ENCODE results near the gene TEX14.
"Not testable (repeated sequence)": the region's sequence is repeated elsewhere in the genome, so short reads cannot be mapped to it uniquely, and the experiment has no call there.

The TEX14 gene

GRCh38 chr17:58606934-58607333 is 84.9 kb downstream of the TEX14 start:
- DNase-seq (ENCODE audit: low spot score), result no peak

GRCh38 chr17:58605986-58606385 is 85.9 kb downstream of the TEX14 start:
- no peak for DNase-seq (ENCODE audit: low spot score)

- DNase-seq (ENCODE audit: low spot score), result no peak
Measured at GRCh38 chr17:58605470-58605869, 86.4 kb downstream of the TEX14 start.

DNA sequence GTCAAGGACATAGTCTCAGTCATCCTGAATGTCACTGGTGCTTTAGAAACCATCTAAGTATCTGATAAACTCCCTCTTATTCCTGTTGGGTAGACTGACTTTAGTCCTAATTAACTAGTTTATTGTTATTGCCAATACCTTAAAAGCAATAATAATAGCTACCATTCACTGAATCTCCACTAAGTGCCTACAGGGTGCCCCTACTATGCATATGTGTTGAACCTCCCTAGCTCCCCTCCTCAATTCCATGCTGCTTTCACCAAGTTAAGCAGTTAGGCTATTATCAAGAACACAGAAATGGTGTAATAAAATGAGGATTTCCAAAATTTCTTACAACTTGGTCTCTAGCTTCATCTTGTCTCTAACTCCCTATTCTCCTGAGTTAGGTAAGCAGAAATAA is 89.9 kb downstream of the TEX14 start:
- DNase-seq (ENCODE audit: low spot score), result no peak

DNA sequence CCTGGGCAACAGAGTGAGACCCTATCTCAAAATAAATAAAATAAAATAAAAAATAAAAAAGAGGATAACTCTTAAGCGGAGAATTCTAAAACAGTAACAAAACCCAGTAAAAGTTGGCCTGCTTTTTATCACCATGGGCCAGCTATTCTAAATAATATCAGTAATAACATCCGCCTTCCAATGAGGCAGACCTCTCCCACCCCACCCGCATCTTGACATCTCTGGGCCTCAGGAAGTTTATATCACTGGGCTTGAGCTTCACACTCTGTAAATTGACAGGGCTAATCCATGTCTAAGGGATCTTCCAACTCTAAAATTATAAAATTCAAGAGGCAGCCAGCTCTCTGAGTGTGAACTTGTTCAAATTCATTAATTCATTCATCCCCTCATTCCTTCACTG is 94.5 kb downstream of the TEX14 start:
- no peak for DNase-seq (ENCODE audit: low spot score)

DNA sequence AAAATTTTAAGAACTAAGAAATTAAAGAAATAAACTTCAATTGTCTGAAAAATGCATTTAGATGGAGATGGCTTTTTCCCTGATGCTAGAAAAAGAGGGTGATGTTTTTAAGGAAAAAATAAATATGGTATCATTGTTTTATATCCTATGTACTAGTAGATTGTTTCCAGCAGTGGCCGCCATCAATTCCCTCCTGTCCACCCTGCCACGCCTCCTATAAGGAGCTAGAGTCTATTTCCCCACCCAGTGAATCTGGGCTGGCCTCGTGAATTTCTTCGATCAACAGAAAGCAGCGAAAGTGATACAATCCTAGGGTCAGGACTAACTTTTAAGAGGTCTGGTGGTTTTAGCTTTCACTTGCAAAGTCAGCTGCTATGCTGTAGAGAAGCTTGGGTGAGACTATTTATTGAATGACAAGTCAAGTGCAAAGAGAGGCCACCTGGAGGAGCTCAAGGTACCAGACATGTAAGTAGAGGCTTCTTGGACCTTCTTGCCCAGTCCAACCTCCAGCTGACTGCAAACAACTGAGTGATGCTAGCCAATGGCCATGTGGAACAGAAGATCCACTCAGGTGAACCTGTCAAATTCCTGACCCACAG is 96.6 kb downstream of the TEX14 start:
- DNase-seq (ENCODE audit: low spot score), result no peak

DNA sequence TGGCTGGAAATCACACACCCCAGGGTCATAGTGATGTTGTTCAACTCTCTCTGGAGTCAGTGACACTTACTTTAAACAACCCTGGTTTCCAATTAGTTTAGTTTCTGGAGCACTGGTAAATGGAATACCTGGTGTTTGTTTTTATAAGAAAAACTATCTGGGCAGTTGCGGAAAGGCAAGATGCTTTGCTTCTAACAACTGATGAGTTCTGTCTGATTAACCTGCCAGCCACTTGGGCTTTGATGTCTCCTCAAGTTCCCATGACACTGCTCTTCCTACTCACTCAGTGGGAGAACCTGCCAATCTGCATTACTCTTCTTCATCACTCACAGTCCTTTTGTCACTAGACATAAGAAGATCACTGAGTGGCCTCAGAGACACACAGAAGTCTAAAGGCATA is 98.7 kb downstream of the TEX14 start:
- DNase-seq (ENCODE audit: low spot score), result no peak

DNA sequence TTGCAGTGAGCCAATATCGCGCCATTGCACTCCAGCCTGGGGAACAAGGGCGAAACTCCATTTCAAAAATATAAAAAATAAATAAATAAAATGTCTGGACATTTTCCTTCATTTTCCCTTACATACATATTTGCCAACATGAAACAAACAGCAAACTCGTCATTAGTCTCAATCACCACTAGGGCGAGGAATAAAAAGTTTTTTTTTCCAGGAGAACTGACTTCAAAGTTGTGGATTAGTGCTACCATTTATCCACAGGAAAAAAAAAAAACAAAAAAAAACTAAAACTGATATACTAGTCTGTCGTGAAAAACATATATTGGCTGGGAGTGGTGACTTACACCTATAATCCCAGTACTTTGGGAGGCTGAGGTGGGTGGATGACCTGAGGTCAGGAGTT is 100.4 kb downstream of the TEX14 start:
- no peak for DNase-seq (ENCODE audit: low spot score)

DNA sequence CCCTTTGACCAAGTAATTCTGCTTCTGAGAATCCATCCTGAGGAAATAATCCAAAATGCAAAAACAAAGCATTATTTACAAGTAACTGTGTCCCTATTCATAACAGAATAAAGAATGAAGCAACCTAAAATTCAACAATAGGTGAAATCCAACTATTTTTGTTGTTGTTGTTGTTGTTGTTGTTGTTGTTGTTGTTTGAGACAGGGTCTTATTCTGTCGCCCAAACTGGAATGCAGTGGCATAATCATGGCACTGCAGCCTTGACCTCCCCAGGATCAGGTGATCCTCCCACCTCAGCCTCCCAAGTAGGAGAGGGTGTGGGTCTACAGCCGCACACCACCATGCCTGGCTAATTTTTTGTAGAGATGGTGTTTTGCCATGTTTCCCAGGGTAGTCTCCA is 101.5 kb downstream of the TEX14 start:
- no peak for DNase-seq (ENCODE audit: low spot score)

GRCh38 chr17:58587713-58588117 is 104.1 kb downstream of the TEX14 start:
- peak; percentile 89 for DNase-seq (ENCODE audit: low spot score)

GRCh38 chr17:58586009-58586644 is 105.7 kb downstream of the TEX14 start:
- DNase-seq (ENCODE audit: low spot score), result no peak

- no peak for DNase-seq (ENCODE audit: low spot score)
Measured at GRCh38 chr17:58585554-58585953, 106.3 kb downstream of the TEX14 start.

DNA sequence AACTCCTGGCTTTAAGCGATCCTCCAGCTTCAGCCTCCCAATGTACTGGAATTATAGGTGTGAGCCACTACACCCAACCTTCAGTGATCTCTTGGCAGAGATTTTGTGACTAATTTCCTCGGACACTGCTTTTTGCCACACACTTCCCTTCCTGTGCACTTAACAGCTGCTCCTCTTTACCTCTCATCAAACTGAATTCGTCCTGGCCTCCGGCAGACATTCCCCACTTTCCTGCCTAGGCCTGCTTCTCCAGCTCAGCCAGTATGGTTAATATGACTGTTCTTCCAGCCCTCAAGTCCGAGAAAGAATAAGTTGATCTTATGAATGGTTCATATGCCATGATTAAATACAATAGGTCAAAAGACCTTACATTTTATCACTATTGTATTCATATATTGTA is 108.4 kb downstream of the TEX14 start:
- no peak for DNase-seq (ENCODE audit: low spot score)

DNA sequence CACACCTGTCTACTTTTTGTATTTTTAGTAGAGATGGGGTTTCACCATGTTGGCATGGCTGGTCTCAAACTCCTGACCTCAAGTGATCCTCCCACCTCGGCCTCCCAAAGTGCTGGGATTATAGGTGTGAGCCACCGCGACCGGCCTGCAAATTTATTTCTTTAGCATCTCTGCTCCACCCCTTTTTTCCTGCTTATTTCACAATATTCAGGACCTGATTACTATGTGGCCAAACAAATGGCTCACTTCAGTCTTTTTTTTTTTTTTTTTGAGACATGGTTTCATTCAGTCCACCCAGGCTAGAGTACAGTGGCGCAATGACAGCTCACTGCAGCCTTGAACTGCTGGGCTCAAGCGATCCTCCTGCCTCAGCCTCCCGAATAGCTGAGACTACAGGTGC is 109.1 kb downstream of the TEX14 start:
- not testable (repeated sequence) for DNase-seq (ENCODE audit: low spot score)

DNA sequence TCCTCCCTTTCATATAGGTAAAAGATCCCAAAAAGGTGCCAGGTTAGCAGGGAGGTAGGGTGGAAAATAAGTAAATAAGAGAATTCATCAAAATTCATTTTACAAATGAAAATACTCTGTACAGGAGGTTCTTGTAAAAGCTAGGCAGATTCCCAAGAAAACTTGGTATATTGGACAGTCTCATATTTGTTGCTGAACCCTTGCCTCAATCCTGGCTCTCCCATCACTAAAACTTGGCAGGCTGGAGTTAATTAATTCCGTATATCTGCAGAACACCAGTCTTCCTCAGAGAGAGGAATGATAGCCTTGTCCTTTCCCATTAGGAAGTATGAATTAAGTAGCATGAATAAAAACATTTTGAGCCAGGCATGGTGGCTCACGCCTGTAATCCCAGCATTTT is 111.2 kb downstream of the TEX14 start:
- DNase-seq (ENCODE audit: low spot score), result no peak

DNA sequence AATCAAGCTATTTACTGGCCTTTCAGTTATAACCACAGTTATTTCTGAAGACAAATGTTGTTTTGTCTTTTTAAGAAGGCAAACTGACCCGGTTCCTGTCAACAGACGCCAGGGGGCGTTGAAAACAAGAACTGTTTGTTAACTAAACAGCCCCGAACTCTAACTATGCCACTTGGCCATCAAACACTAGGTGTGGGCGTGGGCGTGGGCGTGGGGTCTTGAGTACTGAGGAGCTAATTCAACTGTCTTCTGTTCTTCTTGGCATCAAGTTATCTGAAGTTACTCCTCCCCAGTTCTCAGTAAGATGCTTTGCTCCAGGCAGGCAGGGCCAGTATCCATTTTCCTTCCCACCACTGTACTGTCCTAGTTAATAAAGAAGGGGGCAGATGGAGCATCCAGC is 114.1 kb downstream of the TEX14 start:
- peak; percentile 65 for DNase-seq (ENCODE audit: low spot score)

DNA sequence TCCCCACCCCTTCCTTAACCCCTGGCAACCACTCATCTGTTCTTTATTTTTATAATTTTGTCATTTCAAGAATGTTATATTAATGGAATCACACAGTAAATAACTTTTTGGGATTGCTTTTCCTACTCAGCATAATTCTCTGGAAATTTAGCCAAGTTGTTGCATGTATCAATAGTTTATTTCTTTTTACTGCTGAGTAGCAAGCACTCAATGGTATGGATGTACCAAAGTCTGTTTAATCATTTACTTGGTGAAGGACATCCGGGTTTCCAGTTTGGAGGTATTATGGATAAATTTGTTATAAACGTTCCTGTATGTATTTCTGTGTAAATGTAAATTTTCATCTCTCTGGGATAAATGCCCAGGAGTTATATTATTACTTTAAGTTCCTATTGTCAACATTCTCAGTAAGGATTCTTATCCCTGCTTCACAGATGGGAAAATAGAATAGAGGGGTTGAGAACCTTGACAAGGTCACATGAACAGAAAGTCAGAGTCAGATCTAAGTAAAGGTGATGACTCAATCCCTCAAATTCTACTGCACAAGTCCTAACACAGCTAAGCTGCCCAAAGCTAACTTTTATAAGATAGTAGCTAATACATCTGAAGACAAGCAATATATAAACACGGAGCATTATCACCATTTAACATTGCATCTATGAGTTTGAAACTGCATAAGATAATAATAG is 115.0 kb downstream of the TEX14 start:
- DNase-seq (ENCODE audit: low spot score), result no peak

DNA sequence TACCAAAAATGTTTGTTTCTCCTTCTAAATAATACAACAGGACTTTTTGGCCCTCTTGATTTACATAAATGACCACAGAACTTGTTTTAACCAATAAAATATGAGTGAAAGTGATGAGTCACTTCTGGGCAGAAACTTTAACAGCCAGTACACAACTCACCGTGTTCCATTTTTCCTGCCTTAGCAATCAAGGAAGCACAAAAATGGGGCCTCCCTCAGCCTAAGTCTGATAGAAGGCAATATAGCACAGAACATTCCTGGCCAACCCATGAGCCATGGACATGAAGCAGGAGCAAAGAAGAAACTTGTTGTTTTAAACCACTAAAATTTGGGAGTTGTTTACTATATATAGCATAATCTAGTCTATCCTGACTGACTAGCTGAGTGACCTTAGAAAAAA is 116.3 kb downstream of the TEX14 start:
- no peak for DNase-seq (ENCODE audit: low spot score)

- no peak for DNase-seq (ENCODE audit: low spot score)
Measured at GRCh38 chr17:58574025-58574424, 117.8 kb downstream of the TEX14 start.

- no peak for DNase-seq (ENCODE audit: low spot score)
Measured at GRCh38 chr17:58572846-58573245, 119.0 kb downstream of the TEX14 start.

- DNase-seq (ENCODE audit: low spot score), result no peak
Measured at GRCh38 chr17:58570758-58571157, 121.1 kb downstream of the TEX14 start.

DNA sequence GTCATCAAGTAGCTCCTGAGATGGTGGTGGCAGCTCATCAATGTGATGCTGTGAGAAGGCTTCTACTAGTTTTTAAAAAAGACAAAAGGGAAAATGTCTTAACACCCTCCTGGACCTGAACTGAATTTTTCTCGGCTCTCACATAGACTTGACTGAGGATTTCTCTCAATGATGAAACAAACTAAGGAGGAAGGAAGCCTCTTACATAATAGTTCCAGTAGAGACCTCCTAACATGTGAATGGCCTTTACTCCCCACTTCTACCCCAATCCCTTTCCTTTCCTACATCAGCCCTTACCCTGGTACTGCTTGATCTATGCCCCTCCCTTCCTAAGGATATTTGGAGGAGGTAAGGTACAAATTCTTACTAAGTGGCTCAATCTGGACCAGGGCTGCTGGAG is 122.6 kb downstream of the TEX14 start:
- DNase-seq (ENCODE audit: low spot score), result no peak

DNA sequence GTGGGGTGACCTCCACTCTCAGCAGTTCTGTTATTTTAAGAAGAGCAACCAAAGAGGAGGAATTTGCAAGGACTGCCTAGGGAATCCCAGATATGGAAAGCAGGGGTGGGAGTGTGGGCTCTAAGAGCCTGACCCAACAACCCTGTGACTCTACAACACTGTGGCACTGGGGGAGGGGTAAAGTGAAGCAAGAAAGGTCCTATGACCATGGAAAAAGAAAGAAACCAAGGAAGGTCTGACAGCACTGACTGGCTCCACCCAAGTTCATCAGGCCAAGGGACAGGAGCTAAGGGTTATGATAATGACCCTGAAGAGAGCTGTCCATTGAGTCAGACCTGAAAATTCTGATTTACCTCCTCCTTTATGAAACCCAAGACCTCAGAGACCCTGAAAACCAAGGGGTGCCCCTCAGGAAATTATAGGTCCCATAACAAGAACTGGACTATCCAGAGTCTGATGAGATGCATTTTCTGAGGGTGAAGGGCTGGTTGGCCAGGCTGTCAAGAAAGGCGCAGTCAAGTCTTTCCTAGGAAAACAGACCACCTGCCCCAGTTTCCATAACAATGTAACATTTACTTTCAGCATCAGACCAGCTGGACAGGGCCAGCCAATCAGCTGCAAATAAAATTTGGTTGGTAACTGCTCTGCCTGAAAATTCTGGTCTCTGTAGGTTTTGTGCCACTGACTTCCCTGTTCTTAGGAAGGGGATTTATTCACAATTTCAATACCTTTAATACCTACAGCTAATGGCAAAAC is 123.6 kb downstream of the TEX14 start:
- DNase-seq (ENCODE audit: low spot score), result no peak

Measured in ecto neural progenitor cell (in vitro differentiated cells).